ENCODE measurements around the gene ZNF595.
"Not testable (repeated sequence)": the region's sequence is repeated elsewhere in the genome, so short reads cannot be mapped to it uniquely, and the experiment has no call there.

Gene ZNF595

GRCh38 chr4:52804-53479, at the start of gene ZNF595:
Gene ZNF595 (plus strand): TSS chr4:53321. CDS start chr4:53489, 168 bp downstream.
- TF ChIP-seq GATA2, GATA3 (IDR thresholded peaks at IDR 0.05; ENCODE audit: low read depth, low read length): not testable (repeated sequence)

- TF ChIP-seq GATA3 (IDR thresholded peaks at IDR 0.05; ENCODE audit: low read depth, low read length) = no peak
- no peak for TF ChIP-seq GATA2 (IDR thresholded peaks at IDR 0.05; ENCODE audit: low read depth, low read length)
These were observed 18.7 kb downstream of the ZNF595 start for GRCh38 chr4:71830-72229.

GRCh38 chr4:85951-86350, 32.8 kb downstream of the ZNF595 start:
- TF ChIP-seq GATA2 (IDR thresholded peaks at IDR 0.05; ENCODE audit: low read depth, low read length) (no peak), GATA3 (IDR thresholded peaks at IDR 0.05; ENCODE audit: low read depth, low read length) (no peak)

- TF ChIP-seq GATA3 (IDR thresholded peaks at IDR 0.05; ENCODE audit: low read depth, low read length) = no peak
These were observed 45.3 kb downstream of the ZNF595 start for GRCh38 chr4:98386-98785.

- TF ChIP-seq GATA2 (IDR thresholded peaks at IDR 0.05; ENCODE audit: low read depth, low read length) (no peak), GATA3 (IDR thresholded peaks at IDR 0.05; ENCODE audit: low read depth, low read length) (no peak)
These were observed 46.7 kb downstream of the ZNF595 start for GRCh38 chr4:99863-100262.

- no peak for TF ChIP-seq GATA3 (IDR thresholded peaks at IDR 0.05; ENCODE audit: low read depth, low read length)
- TF ChIP-seq GATA2 (IDR thresholded peaks at IDR 0.05; ENCODE audit: low read depth, low read length) = no peak
These were observed 53.9 kb downstream of the ZNF595 start for GRCh38 chr4:107083-107443.

- TF ChIP-seq GATA2 (IDR thresholded peaks at IDR 0.05; ENCODE audit: low read depth, low read length) = no peak
- no peak for TF ChIP-seq GATA3 (IDR thresholded peaks at IDR 0.05; ENCODE audit: low read depth, low read length)
These were observed 54.6 kb downstream of the ZNF595 start for GRCh38 chr4:107444-108429.

GRCh38 chr4:112771-113170, 59.6 kb downstream of the ZNF595 start:
- TF ChIP-seq GATA2 (IDR thresholded peaks at IDR 0.05; ENCODE audit: low read depth, low read length) = no peak

- TF ChIP-seq GATA3 (IDR thresholded peaks at IDR 0.05; ENCODE audit: low read depth, low read length) (no peak), GATA2 (IDR thresholded peaks at IDR 0.05; ENCODE audit: low read depth, low read length) (no peak)
These were observed 60.6 kb downstream of the ZNF595 start for GRCh38 chr4:113732-114131.

GRCh38 chr4:114149-114548, 61.0 kb downstream of the ZNF595 start:
- no peak for TF ChIP-seq GATA3 (IDR thresholded peaks at IDR 0.05; ENCODE audit: low read depth, low read length)
- no peak for TF ChIP-seq GATA2 (IDR thresholded peaks at IDR 0.05; ENCODE audit: low read depth, low read length)

- TF ChIP-seq GATA3 (IDR thresholded peaks at IDR 0.05; ENCODE audit: low read depth, low read length) = no peak
- TF ChIP-seq GATA2 (IDR thresholded peaks at IDR 0.05; ENCODE audit: low read depth, low read length) = no peak
These were observed 63.4 kb downstream of the ZNF595 start for GRCh38 chr4:116499-116898.

GRCh38 chr4:120616-121015, 67.5 kb downstream of the ZNF595 start:
- no peak for TF ChIP-seq GATA2 (IDR thresholded peaks at IDR 0.05; ENCODE audit: low read depth, low read length)
- no peak for TF ChIP-seq GATA3 (IDR thresholded peaks at IDR 0.05; ENCODE audit: low read depth, low read length)

- TF ChIP-seq GATA3 (IDR thresholded peaks at IDR 0.05; ENCODE audit: low read depth, low read length) = no peak
- no peak for TF ChIP-seq GATA2 (IDR thresholded peaks at IDR 0.05; ENCODE audit: low read depth, low read length)
These were observed 68.4 kb downstream of the ZNF595 start for GRCh38 chr4:121408-122084.

- TF ChIP-seq GATA2 (IDR thresholded peaks at IDR 0.05; ENCODE audit: low read depth, low read length) = no peak
- TF ChIP-seq GATA3 (IDR thresholded peaks at IDR 0.05; ENCODE audit: low read depth, low read length) = no peak
These were observed 71.4 kb downstream of the ZNF595 start, which contains the start of gene ZNF718 for GRCh38 chr4:124275-125081. Gene ZNF718 (plus strand): TSS chr4:124501. CDS start chr4:124671, 170 bp downstream.

All from SH-SY5Y (cell line).